Measurements from ENCODE around the gene PAX8.

DNA sequence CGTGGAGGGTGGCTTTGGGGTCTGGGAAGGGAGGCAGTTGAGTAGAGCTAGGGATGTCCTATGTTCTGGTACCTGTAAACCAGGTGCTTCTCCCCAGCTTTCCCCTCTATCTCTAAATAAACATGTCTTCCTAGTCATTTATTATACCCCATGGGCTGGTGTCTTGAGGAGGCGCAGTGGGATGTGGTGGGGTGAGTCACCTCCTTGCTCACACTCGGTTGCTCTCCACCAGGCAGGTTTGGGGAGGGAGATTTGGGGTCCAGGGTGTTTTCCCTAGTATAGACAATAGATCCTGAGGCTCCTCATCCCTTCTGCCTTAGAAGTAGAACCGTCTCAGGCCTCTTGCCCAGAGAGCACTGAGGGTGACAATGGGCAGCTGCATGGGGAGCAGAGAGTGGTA lies 99.8 kb downstream of the PAX8 start:
- TF ChIP-seq, protein P1, sequence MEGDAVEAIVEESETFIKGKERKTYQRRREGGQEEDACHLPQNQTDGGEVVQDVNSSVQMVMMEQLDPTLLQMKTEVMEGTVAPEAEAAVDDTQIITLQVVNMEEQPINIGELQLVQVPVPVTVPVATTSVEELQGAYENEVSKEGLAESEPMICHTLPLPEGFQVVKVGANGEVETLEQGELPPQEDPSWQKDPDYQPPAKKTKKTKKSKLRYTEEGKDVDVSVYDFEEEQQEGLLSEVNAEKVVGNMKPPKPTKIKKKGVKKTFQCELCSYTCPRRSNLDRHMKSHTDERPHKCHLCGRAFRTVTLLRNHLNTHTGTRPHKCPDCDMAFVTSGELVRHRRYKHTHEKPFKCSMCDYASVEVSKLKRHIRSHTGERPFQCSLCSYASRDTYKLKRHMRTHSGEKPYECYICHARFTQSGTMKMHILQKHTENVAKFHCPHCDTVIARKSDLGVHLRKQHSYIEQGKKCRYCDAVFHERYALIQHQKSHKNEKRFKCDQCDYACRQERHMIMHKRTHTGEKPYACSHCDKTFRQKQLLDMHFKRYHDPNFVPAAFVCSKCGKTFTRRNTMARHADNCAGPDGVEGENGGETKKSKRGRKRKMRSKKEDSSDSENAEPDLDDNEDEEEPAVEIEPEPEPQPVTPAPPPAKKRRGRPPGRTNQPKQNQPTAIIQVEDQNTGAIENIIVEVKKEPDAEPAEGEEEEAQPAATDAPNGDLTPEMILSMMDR (IDR thresholded peaks at IDR 0.05 in 8 of 11, conservative IDR thresholded peaks at IDR 0.05 in 3 of 11) = no peak
- no peak for TF ChIP-seq POLR2A (IDR thresholded peaks at IDR 0.05)
